ENCODE results near the gene MRM3. TPM values are rescaled to one million over a fixed set of nuclear protein-coding genes. Genes with fewer than 3 reads are reported as not detected.
"Not testable (repeated sequence)": the region's sequence is repeated elsewhere in the genome, so short reads cannot be mapped to it uniquely, and the experiment has no call there.

Gene MRM3
- total RNA-seq, 1 experiment from 2014 or later, result 19.2 TPM

DNA sequence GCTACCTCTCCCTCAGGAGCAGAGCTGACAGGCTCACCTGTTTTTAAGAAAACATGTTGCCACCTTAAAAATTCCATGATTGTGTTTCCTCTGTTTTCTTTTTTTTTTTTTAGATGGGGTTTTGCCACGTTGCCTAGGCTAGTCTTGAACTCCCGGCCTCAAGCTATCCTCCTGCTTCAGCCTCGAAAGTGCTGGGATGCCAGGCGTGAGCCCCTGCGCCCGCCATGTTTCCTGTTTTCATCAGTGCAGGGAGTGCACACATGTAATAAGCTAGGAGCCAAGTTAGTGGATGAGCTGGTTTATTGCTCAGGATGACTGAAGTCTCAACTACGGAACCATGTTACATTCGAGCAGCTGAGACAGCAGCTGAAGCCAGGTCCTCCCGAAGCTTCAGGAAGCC lies 13.6 kb downstream of the MRM3 start:
- DNase-seq (ENCODE audit: low read depth), result no peak

GRCh38 chr17:796609-797008 lies 14.5 kb downstream of the MRM3 start:
- DNase-seq (ENCODE audit: low read depth), result no peak

DNA sequence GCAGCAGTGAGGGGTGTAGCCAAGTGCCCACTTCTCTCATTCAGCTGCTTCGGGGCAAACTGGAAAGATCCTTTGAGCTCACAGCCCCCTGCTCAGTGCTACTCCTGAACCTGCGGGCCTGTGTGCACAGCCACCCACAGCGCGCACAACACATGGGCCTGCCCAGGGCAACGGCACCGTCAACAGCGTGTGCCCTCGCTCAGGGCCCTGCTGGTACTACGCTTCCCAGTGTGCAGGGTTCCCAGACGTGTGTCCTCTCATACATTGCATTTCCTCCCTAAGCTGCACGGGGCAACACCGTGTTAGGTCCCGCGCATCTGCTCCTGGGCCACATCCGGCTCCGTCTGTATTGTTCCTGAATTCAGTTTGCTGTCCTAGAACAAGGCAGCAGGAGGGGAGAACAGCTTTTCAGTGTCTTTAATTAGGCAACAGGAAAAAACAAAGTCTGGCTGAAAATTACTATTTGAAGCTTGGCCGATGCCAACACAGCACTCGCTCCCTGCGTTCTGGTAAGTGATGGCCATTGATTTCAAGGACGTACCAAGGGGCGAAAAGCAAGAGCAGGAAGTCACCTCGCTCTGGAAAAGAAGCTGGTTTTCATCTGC lies 15.2 kb downstream of the MRM3 start:
- no peak for DNase-seq (ENCODE audit: low read depth)

DNA sequence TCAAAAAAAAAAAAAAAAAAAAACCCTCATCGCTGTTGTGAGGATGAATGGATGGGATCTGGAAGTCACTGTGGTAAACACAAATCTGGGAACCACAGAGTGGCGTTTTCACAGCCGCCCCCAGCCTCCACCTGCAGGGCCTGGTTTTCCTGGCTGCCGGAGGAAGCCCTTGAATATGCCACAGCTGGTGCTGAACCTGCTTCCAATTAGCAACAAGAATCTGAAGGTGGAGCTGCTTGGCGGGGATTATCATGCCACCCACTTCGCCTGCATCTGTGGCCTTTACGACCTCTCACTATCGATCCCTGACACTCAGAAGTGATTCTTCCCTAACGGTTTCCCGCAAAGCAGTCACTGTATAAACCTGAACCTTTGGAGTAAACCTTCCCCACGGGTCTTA lies 16.1 kb downstream of the MRM3 start:
- DNase-seq (ENCODE audit: low read depth), result no peak

DNA sequence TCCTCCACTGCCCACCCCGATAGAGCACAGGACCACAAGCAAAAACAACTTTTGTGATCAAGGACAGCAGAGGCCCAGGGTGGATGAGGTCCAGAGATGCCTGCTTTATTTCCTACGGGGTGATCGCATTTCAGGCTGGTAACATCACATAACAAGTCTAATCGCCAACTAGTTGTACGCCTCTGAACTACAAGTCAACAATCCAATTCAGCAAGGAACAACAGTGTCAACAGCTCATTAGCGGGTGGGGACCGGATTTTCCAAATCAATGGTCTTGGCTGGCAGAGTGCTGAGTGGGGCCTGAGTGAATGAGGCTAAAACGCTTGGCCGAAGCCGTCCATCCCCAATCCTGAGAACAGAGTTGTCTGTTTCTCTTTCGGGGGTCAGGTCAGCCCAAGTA lies 17.1 kb downstream of the MRM3 start:
- DNase-seq (ENCODE audit: low read depth), result no peak

DNA sequence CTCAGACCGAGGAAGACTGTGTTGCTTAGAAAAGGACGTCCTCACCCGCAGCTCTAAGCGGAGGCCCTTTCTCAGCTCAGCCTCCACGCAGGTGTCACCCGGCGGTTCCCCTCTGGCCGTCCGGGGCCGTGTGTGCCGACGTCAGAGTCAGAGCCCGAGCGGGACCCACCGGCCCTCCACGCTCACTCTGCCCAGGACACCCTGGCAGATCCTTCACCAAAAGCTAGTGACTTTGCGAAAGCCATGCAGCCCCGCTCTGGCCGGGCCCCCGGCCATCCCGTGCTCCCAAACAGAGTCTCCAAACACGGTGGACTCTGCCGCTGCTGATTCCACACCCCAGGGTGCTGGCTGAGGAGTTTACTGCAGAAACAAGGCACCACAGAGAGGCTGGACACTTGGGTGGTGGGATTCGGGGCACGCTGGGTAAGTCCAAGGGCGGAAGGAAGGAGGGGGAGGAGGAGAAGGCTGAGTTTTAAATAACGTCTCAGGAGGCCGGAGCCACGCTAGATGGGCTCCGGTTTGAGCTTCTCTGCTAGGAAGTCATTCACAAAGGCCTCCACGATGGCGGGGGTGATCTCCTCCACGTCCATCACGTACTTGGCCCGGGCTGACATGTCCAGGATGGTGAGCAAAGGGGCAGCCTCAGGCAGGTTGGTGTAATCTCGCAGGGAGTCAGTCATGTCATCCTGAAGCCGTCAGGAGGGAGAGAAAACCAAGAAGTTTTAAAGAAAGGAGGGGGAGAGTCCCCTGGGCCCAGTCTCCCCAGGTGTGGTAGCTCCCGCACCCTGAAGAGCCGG lies 18.5 kb downstream of the MRM3 start:
- no peak for DNase-seq (ENCODE audit: low read depth)

GRCh38 chr17:801660-802059 lies 19.5 kb downstream of the MRM3 start:
- DNase-seq (ENCODE audit: low read depth), result peak; percentile 54

GRCh38 chr17:802481-802880 lies 20.3 kb downstream of the MRM3 start:
- DNase-seq (ENCODE audit: low read depth), result no peak

DNA sequence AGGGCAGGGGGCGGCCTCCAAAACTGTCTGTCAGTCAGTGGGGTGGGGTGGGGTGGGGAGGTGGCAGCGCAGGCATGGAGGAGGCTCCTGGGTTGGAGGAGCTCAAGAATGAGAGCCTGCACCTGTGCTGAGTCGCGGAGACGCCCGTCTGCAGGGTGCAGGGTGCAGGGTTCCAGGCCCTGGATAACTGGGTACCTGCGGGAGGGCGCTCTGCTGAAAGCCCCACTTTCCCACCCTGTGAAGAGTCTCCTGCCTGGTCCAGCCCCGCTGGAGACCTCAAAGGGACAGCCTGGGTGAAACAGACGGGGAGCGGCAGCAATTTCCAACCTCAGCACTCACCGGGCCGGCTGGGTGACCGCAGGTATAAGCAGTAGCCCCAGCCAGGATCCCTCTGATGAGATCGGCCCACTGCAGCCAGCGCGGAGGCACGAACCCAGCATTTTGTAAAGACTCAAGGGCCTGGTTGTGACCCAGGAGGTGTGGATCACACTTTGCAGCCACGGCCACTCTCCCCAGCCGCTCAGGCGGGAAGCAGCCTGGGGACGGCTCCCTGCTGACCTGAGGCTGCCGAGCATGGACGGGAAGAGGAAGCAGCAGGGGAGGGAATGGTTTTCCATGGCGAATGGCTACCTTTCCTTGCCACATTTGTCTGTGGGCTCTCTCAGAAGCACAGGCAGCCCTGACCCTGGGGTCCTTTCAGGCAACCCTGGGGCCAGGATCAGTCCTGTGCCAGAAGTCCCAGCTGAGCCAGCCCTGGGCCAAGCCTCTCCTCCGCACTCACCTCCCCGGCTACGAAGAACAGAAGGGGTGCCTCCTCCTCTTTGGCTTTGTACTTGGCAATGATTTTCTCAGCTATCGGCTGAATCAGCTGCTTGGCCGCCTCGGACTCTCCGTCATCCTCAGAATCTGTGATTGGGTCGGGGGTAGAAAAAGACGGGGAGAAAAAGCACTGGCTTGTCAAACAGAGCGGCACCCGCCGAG lies 21.0 kb downstream of the MRM3 start:
- no peak for DNase-seq (ENCODE audit: low read depth)

- DNase-seq (ENCODE audit: low read depth), result no peak
Measured at GRCh38 chr17:804541-805435, 22.6 kb downstream of the MRM3 start.

DNA sequence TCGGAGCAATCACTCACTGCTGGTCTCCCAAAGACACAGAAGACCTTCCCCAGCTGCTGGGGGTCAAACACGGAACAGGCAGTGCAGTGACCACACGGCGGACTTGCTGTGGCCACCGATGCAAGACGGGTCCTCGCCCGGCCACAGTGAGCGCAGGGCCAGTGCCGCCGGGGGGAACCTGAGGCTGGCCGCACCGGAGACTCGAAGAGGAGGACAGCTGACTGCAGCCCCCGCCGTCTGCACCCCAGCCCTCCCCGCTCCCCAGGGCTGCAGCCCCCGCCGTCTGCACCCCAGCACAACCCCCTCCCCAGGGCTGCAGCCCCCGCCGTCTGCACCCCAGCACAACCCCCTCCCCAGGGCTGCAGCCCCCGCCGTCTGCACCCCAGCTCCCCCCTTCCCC lies 23.7 kb downstream of the MRM3 start:
- not testable (repeated sequence) for DNase-seq (ENCODE audit: low read depth)

DNA sequence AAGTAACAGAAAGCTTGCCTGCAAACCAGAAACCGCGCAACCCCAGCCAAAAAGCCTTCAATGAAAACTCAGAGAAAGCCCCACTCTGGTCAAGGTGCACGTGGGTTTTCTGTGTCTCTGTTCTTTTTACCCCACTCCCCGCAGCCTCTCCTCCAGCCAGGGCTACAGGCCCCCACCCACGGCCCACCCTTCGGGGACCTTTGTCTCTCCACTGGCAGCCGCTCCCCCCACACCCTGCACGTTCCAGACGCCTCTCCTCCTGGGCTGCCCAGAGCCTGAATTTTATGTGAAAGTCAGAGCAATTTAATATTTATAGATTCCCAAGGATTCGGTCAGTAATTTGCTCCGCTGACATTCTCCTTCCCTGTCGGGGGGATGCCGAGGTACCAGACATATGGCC lies 24.2 kb downstream of the MRM3 start:
- DNase-seq (ENCODE audit: low read depth), result no peak

DNA sequence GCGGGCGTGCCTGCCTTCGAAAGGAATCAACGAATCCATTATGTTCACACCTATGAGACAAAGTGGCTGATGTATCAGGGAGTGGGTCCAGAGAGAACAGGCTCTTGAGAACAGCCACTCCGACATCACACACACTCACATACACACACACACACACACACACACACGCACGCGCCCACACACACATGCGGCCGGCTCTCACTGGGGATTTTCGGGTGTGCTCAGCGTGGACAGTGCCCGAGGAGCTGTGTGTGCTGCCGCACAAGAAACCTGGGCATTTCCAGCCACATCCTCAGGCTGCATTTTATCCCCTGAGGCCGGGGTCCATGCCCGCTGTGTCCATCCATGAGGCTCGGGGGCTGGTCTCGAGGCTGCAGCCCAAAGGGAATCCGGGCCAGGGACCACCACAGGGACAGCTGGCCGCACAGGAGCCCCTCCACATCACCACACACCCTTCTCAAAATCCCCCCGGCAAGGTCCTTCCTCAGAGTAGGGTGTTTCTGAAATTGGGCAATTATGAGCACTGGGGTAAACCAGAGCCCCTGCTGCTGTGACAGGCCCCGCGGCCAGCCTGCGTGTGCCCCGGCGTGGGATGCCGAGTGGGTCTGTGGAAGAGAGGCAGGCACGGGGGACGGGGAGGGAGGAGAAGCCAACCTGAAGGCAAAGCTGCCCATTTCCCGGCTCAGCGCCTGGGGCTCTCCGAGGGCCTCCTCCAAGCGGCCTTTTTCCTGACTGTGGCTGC lies 24.8 kb downstream of the MRM3 start:
- no peak for DNase-seq (ENCODE audit: low read depth)

GRCh38 chr17:807523-808294 lies 25.6 kb downstream of the MRM3 start:
- DNase-seq (ENCODE audit: low read depth), result no peak

DNA sequence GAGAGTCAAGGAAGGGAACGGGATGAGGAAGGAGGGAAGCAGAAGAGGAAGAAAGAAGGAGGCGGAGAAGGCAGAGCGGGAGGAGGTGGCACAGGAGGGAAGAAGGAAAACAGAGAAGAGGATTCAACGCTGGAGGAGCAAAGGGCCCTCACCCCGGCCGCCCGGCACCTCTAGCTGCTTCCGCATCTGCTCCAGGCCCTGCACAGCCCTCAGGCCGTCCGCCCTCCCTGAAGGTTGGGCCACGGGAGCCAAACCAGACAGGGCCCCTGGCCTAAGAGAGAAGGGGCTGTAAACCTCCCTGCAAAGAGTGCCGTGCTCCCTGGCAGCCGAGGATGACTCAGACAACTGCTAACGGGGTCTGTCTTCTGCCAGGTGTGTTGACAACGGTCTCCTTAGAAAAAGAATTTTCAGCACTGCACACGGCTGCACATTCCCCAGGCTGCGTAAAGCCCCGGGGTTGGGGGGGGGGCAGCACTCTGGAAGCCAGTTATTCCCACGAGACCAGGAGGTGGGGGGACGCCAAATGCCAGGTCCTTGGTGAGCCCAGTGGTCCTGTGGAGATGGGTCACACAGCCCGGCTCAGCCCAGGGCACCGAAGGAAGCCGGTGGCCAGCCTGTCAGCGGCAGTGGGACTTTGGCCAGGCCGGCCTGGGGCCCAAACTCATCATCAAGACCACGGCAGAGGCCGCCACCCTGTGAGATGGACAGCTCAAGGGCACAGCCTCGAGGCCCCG lies 29.1 kb downstream of the MRM3 start:
- DNase-seq (ENCODE audit: low read depth), result no peak

GRCh38 chr17:812638-813204 lies 30.6 kb downstream of the MRM3 start:
- no peak for DNase-seq (ENCODE audit: low read depth)

- no peak for DNase-seq (ENCODE audit: low read depth)
Measured at GRCh38 chr17:814371-814770, 32.2 kb downstream of the MRM3 start.

GRCh38 chr17:819251-819650 lies 37.1 kb downstream of the MRM3 start:
- DNase-seq (ENCODE audit: low read depth), result no peak

DNA sequence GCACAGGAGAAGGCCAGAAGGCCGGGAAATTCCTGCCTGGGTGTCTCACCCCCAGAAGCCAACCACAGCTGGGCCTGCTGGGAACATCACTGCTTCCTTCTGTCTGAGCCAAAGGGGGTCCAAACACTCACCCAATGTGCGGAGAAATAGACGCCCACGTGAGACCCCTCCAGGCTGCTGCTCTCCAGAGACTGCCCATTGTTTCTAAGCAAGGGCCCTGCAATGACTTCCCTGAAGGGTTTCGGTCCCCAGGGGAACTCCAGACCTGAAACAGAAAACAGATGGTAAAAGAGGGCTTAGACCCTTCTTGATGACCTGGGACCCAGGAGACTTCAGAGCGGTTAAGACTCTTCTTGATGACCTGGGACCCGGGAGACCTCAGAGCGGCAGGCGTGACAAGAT lies 41.3 kb downstream of the MRM3 start:
- no peak for DNase-seq (ENCODE audit: low read depth)
